HG02840 (cell line): Measurements from ENCODE around the gene WDR70.
"Not testable (repeated sequence)": the region's sequence is repeated elsewhere in the genome, so short reads cannot be mapped to it uniquely, and the experiment has no call there.

Experiments used
- ATAC-seq: cut with Tn5 transposase; IDR thresholded peaks from one replicate; pipeline ENCODE4 v1.9.1; 2021; ENCODE audit warnings: mild to moderate bottlenecking, moderate library complexity, moderate number of reproducible peaks; ENCODE audit not compliant: unreplicated experiment, low FRiP score

Gene WDR70

DNA sequence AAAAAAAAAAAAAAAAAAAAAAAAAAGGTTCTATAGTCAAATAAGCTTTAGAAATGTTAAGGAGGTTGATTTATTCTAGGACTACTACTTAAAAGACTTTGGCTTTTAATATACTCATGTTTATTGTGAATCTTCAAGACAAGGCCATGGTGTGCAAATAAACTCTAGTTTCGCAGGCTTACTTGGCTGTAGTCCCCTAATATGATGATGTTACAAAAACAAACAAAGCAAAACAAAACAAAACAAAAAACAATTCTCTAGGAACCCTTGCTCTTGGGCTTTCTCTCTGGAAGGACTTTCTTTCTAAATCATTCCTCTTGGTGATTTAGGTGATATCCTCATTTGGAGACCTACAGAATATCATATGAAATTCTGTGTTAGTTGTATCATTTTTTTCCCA is 288.7 kb downstream of the WDR70 start:
- no peak for ATAC-seq

DNA sequence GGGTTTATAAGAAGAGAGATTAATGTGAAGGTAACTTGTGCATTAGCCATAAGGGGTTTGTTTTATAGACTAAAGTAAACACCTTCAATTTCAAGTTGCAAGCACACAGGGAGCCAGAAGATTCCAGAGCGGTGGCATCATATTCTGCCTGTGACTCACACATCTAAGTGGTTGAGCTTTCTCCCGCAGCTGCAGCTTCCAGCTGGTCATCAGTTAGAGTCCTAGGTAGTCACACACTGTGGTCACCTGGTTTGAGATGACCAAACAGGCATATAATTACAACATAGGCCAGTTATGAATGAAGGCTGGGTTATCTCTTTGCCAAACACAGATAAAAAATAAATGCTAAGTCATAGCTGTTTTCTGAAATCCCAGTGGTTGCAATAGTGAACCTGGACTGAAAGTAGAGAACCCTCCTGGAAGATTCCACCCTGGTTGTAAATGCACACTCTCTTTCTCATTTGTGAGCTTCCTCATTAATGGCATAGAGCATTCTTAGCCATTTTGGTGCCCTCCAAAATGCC is 289.5 kb downstream of the WDR70 start:
- ATAC-seq = no peak

DNA sequence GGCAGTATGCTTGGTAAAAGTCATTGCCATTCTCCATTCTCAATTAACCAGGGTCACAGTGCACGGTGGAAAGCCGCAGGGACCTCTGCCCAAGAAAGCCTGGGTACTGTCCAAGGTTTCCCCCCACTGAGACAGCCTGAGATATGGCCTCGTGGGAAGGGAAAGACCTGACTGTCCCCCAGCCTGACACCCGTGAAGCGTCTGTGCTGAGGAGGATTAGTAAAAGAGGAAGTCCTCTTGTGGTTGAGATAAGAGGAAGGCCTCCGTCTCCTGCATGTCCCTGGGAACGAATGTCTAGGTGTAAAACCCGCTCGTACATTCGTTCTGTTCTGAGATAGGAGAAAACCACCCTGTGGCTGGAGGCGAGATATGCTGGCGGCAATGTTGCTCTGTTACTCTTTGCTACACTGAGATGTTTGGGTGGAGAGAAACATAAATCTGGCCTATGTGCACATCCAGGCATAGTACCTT is 293.0 kb downstream of the WDR70 start:
- not testable (repeated sequence) for ATAC-seq

DNA sequence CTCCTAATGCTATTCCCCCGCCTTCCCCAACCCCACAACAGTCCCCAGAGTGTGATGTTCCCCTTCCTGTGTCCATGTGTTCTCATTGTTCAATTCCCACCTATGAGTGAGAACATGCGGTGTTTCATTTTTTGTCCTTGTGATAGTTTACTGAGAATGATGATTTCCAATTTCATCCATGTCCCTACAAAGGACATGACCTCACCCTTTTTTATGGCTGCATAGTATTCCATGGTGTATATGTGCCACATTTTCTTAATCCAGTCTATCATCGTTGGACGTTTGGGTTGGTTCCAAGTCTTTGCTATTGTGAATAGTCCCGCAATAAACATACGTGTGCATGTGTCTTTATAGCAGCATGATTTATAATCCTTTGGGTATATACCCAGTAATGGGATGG is 295.2 kb downstream of the WDR70 start:
- ATAC-seq = not testable (repeated sequence)

DNA sequence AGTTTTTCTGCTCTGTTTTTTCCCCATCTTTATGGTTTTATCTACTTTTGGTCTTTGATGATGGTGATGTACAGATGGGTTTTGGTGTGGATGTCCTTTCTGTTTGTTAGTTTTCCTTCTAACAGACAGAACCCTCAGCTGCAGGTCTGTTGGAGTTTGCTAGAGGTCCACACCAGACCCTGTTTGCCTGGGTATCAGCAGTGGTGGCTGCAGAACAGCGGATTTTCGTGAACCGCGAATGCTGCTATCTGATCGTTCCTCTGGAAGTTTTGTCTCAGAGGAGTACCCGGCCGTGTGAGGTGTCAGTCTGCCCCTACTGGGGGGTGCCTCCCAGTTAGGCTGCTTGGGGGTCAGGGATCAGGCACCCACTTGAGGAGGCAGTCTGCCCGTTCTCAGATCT is 300.2 kb downstream of the WDR70 start:
- not testable (repeated sequence) for ATAC-seq

DNA sequence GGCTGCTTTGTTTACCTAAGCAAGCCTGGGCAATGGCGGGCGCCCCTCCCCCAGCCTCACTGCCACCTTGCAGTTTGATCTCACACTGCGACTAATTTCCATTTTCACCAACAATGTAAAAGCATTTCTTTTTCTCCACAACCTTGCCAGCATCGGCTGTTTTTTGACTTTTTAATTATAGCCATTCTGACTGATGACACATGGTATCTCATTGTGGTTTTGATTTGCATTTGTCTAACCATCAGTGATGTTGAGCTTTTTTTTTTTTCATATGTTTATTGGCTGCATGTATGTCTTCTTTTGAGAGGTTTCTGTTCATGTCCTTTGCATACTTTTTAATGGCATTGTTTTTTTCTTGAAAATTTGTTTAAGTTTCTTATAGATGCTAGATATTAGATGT is 300.8 kb downstream of the WDR70 start:
- ATAC-seq = not testable (repeated sequence)

DNA sequence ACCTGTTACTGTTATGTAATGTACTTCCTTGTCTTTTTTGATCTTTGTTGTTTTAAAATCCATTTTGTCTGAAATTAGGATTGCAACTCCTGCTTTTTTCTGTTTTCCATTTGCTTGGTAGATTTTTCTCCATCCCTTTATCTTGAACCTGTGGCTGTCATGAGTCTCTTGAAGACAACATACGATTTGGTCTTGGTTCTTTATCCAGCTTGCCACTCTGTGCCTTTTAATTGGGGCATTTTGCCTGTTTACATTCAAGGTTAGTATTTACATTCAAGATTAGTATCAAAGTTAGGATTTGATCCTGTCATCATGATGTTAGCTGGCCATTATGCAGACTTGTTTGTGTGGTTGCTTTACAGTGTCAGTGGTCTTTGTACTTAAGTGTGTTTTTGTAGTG is 304.0 kb downstream of the WDR70 start:
- ATAC-seq = no peak

DNA sequence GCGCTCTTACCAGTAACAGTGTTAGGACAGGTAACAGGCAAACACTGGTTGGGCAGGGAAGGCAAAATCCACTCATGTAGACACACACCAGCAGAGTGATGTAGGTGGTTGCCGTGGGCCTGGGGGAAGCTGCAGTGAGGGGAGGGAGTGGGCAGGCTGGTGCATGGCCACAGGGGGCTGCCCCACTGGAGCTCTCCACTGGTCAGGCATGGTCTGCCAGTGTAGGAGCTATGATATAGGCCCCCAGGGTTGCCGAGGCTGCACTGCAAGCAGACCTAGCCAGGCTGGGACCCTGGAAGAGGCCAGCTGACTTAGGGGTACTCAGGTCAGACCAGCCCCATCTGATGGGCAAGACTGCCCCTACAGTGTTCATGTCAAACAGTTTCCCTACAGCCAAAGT is 306.1 kb downstream of the WDR70 start:
- no peak for ATAC-seq

DNA sequence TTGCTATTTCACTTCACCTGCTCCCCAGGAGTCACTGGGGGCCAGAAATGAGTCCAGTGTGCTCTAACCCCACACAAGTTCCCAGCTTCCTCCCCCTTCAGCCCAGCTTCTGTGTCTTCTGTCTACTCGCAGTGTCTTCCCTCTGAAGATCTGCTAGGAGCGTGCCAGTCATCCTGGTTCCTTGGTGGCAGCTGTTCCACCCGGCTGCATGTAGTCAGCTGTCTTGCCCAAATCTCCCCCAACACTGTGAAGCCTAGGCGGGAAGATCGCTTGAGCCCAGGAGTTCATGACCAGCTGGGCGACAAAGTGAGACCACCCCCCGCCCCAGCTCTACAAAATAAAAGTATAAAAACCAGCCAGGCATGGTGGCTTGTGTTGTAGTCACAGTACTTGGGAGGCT is 306.7 kb downstream of the WDR70 start:
- no peak for ATAC-seq

DNA sequence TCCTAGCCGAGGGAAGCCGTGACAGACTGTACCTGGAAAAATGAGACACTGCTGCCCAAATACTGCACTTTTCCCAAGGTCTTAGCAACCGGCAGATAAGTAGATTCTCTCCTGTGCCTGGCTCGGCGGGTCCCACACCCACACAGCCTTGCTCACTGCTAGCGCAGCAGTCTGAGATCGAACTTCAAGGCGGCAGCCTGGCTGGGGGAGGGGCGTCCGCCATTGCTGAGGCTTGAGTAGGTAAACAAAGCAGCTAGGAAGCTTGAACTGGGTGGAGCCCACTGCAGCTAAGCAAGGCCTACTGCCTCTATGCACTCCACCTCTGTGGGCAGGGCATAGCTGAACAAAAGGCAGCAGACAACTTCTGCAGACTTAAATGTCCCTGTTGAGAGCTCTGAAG is 309.8 kb downstream of the WDR70 start:
- ATAC-seq = not testable (repeated sequence)

DNA sequence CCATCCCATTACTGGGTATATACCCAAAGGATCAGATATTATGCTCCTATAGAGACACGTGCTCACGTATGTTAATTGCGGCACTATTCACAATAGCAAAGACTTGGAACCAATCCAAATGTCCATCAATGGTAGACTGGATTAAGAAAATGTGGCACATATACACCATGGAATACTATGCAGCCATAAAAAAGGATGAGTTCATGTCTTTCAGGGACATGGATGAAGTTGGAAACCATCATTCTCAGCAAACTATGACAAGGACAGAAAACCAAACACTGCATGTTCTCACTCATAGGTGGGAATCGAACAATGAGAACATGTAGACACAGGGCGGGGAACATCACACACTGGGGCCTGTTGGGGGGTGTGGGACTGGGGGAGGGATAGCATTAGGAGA is 315.2 kb downstream of the WDR70 start:
- not testable (repeated sequence) for ATAC-seq

DNA sequence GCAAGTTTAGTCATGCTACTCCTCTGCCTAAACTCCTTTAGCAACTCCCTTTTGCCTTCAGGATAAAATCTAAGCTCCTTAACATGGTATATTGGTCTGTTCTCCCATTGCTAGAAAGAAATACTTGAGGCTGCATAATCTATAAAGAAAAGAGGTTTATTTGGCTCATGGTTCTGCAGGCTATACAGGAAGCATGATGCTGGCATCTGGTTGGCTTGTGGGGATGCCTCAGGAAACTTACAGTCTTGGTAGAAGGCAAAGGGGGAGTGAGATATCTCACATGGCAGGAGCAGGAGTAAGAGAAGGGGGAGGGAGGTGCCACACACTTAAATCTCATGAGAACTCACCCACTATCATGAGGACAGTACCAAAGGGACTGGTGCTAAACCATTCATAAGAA is 315.7 kb downstream of the WDR70 start:
- no peak for ATAC-seq

DNA sequence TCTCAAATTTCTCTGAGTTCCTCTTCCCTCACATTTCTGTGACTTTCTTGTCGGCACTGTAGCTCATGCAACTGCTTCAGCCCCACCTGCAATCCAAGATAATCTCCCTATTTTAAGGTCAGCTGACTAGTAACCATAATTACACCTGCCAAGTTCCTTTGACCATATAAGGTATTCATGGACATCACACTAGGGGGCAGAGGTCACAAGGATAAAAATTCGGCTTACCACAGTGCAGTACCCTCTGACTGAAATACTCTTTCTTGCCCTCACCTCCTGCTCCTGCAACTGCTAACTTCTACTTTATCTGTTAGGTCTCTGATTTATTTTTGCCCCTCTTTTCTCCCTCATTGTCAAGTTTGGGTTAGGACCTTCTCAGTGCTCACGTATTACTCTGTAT is 316.5 kb downstream of the WDR70 start:
- ATAC-seq = no peak

DNA sequence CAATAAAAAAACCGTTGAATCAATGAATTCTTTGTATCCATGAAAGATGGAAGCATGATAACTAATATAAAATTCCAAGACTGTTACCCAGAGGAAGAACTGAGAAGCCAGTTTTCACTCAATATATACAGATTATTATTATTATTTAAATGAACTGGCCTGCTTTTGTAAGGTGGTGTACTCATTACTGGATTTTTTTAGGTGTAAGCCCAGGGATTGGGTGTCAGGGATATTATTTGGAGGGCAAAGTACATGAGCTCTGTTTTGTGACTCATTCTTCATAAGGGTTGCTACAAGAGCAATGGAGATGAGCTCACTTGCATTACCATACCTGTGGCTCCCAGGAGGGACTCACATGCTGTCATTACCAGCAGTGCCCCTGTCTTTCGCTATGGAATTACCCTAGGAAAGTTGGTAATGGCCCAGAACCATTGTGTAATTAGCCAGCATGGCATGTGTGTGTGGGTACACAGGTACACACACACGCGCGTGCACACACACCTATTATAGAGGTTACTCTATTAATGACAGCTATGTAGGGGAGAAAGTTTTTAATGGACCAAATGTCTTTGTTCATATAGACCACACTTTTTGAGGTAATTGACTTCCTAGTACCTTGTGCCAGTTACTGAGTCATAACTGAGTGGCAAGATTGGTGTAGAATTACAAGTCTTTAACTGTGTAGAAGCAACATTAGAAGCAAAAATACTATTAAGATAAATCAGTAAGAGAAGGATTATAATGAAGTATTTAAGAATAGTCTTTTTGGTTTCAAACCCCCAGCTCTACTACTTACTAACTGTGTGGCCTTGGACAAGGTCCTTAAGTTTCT is 317.3 kb downstream of the WDR70 start:
- ATAC-seq = no peak

DNA sequence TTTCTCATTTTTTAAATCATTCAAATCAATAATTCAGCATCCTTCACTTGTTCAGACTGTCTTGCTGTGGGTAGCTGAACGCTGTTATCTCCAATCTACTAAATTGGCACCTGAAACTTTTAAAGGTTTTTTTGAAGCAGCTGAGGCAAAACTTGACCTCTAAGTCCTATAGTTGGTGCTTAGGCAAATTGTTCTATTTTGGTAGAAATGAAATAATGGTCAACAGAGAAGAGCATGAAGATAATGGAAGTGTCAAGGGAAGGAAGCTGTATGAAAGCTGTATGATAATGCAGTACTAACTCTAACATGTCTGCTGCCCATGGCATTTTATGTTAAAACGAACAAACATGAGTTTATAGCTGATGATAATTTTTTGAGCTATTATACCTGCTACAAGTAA is 322.8 kb downstream of the WDR70 start:
- no peak for ATAC-seq

DNA sequence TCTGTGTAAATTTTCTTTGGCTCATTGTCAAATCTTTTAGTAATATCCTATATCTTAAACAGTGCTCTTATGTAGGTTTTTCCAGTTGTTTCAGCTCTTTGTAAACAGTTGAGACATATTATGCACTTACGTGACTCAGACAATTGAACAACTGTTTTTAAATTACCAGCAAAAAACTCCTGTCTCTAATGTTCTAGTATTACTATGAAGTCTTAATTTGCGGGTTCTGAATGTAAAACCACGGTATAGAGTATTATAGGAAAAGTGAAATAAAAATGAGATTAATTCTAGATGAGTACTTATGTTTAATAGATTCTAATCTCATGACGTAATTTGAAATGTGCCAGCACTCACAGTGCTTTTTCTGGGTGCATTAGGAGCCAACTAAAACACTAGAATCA is 324.7 kb downstream of the WDR70 start:
- ATAC-seq = no peak

DNA sequence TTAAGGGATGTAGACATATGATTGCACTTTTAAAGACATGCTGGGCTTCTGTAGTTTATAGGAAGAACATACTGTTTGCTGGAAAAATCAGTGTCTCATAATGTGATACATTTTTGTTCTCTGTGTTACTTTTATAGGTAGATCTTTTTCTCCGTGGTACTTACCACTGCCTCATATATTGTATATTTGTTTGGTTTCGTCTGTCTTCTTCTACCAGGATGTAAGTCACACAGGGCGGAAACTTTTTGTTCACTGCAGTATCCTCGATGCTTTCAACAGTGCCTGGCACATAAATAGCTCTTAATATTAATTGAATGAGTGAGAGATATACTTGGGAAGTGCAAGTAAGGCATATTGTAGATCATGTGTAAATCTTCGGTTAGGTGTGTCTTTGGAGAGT is 325.3 kb downstream of the WDR70 start:
- no peak for ATAC-seq

DNA sequence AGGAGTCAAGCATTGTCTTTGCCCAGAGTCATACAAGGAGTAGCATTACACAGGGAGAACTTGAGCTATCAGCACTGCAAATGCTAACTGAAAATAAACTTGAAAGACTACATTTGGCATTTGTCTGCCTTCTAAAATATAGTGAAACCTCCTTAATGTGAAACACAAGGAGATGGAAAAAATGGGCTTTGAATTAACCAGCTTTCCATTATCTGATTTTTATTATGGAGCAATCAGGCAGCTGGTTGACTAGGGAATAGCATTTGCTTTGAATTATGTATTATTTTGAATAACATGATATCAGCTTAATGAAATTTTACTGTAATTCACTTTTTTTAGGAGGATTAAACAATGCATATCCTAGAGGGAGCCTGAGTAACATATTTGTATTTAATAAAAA is 329.9 kb downstream of the WDR70 start:
- no peak for ATAC-seq

DNA sequence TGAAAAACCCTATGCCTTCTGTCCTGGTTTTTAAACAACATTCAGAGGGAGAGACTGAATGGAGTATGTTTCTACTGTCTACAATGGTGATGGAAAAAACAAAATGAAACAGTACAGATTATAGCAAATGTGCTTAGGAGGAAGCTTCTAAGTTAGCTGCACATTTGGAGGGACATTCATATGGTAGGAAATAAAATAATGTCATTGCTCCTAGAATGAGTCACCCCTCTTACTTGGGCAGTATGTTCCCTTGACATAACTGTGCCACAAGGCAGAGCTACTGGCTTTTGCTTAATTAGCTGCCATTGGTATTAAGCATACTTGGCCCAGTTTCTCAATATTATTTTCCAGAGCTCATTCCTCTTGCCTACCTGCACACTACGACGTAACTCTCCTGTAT is 331.8 kb downstream of the WDR70 start:
- ATAC-seq = no peak

DNA sequence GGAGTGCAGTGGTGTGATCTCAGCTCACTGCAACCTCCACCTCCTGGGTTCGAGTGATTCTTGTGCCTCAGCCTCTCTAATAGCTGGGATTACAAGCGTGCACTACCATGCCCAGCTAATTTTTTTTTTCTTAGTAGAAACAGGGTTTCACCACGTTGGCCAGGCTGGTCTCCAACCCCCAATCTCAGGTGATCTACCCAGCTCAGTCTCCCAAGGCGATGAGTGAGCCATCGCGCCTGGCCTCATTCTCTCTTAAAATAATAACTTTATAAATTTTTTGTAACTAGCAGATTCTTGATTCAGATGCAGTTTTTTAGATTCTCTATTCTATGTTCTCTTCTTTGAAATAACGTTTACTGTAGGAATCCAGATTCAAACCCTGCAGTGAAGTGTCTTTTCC is 333.6 kb downstream of the WDR70 start:
- no peak for ATAC-seq

DNA sequence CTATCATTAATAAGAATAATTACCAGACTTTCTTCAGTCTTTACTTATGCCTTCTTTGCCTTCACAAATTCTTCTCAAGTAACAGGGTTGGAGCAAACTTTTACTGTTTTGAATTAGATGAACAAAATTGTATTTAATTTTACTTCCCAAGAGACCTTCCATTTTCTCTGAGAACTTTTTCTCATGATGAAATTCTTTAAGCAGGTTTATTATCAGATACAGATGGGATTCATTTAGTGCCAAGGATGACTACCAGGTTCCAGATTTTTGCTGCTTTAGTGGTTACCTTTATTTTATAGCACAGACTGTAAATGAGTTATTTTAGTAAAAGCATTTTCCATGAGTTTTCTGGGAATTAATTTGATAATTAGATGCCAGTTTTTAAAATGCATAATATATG is 335.6 kb downstream of the WDR70 start:
- no peak for ATAC-seq

DNA sequence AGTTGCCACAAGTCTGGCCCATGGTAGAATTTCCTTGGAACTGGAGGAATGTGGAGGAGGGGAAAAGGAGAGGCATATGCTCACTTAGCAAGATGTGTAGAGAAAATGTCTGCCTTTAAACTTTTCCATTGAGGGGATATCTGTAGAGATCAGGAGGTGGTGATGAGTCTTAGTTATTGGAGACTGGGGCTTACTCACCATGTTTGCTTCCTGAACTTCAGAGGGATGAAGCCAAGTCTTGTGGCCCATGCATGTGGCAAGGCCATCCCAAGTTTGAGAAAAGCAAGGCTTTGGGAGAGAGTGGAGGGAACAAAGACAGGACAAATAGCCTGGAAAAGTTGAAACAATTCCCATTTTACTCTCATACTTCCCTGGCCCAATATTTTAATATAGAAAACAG is 336.2 kb downstream of the WDR70 start:
- no peak for ATAC-seq
